ENCODE measurements around the gene PTPN5.
"Not testable (repeated sequence)": the region's sequence is repeated elsewhere in the genome, so short reads cannot be mapped to it uniquely, and the experiment has no call there.

The PTPN5 gene

GRCh38 chr11:18682466-18682865 lies 109.1 kb downstream of the PTPN5 start:
- DNase-seq (ENCODE audit: low read depth): no peak

- DNase-seq (ENCODE audit: low read depth): not testable (repeated sequence)
Measured at GRCh38 chr11:18681949-18682348, 109.6 kb downstream of the PTPN5 start.
